Cardiac fibroblast (primary cell): ENCODE measurements around the gene SNX4.
"Not testable (repeated sequence)": the region's sequence is repeated elsewhere in the genome, so short reads cannot be mapped to it uniquely, and the experiment has no call there.

Experiments
- DNase-seq, 2 donors: peaks; one replicate each; pipeline versions ENCODE4 v3.0.0 to v3.0.0-alpha.2; 2010; ENCODE audit warnings: low read depth in 2 of 2
- H3K4me3 ChIP-seq, 2 donors: replicated peaks in 1 of 2; 1 replicate in 1 of 2; 2 replicates in 1 of 2; pipeline ENCODE4 v1.5.1; 2011; ENCODE audit warnings: low read depth in 2 of 2, low read length in 2 of 2, mild to moderate bottlenecking in 2 of 2, moderate library complexity in 1 of 2
- TF ChIP-seq, protein P1 (sequence below): IDR thresholded peaks from one replicate; pipeline ENCODE4 v1.5.1; 2011; ENCODE audit warnings: low read depth, mild to moderate bottlenecking, low read length, inconsistent platforms

SNX4 gene

DNA sequence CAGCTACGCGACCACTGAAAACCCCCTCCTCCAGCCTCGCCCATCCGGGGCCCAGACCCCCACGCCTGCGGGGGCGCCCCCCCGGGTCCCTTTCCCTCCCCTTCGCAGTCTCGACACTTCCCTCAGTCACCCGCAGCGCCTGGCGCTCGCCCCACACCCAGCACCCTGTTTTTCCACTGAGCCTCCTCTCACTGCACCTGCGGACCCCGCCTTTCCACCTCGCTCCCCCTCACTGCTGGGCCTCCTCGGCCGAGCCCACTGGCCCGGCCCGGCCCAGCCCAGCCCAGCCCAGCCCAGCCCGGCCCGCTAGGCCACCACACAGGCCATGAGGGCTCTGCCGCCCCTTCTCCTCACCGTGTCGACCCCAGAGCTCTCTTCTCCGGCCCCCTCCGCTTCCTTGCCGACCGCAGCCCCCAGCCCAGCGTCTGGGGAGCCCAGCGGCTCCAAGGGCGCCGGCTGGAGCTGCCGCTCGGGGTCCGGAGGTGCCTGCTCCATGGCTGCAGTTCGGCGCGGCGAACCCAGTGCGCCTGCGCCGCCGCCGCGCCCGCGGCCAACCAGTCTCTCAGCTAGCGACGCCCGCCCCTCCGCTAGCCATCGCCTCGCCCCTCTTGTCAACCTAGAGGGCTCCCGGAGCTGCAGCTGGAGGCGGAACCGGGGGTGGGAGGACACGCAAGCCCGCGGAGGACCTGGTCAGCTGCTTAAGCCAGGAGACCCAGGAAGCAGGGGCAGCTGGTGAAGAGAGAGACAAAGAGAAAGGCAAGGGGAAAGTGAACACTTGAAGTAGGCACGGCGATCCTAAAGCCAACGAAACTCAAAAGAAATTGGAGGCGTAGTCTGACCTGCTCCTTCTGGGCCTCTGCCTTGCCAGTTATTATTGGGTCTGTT, at the start of gene SNX4:
TSS of gene SNX4 (minus strand) at position 525 of the 885 bp plus-strand sequence. CDS start at position 495, 30 bp downstream.
- TF ChIP-seq, protein P1, sequence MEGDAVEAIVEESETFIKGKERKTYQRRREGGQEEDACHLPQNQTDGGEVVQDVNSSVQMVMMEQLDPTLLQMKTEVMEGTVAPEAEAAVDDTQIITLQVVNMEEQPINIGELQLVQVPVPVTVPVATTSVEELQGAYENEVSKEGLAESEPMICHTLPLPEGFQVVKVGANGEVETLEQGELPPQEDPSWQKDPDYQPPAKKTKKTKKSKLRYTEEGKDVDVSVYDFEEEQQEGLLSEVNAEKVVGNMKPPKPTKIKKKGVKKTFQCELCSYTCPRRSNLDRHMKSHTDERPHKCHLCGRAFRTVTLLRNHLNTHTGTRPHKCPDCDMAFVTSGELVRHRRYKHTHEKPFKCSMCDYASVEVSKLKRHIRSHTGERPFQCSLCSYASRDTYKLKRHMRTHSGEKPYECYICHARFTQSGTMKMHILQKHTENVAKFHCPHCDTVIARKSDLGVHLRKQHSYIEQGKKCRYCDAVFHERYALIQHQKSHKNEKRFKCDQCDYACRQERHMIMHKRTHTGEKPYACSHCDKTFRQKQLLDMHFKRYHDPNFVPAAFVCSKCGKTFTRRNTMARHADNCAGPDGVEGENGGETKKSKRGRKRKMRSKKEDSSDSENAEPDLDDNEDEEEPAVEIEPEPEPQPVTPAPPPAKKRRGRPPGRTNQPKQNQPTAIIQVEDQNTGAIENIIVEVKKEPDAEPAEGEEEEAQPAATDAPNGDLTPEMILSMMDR, result no peak
- peak; percentile 94 to 97 for DNase-seq
- H3K4me3 ChIP-seq, result peak within 1 kb of the TSS; percentile 87 to 96

DNA sequence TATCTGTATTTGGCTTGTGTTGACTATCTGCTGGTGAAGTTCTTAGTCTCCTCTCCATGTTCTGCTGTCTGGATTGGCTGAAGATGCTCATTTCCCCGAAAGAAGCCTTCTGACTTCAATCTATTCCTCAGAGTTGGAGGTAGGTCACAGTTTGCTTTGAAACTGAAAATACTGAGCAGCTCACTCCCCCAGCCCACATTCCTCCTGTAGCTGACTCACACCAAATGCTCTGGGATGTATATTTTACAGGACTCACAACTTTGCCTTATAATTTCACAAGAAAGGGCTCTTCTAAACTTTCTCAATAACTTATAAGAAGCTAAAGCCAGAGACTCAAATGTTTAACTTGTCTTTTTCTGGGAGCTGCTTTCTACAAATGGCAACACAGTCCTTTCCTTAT, 36.3 kb upstream of the SNX4 start:
- H3K4me3 ChIP-seq, result no peak overlapping the region
- TF ChIP-seq, protein P1, result no peak
- DNase-seq, result peak; percentile 42 to 50

DNA sequence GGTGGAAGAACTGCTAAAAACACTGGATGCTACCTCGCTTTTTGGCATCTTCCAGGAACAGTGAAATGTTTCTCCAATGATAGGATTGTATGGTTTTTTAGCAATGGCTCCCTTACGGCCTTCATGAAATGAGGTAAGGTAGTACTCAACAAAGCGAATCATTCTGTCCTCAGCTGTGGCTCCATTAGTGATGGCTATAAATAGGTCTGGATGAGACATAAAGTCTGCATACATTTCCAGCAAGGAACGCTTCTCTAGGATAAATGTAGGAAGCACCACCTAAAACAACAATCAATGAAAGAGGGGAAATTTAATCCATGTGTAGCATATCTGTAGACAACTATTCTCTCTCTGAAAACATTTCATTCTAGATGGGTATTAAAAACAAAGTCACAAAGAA, 32.4 kb upstream of the SNX4 start:
- H3K4me3 ChIP-seq, result no peak overlapping the region
- TF ChIP-seq, protein P1, result no peak
- no peak for DNase-seq

DNA sequence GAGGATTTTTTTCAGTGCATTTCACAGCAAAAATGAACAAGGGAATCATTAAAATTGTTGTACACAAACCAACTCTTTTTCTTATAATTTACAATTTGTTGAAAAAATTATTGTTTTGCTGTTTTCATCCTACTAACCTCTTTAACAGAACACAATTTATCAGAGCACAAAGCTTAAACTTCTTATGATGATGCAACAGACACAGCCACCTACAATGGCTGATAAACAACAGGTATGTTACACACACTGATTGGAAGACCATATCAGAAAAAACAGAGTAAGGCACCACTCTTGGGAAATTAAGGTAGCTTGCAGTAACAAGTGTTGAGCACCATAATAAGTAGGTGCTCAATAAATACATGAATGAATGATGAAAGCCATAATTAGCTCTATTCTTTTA, 8.9 kb upstream of the SNX4 start:
- no peak for DNase-seq
- no peak overlapping the region for H3K4me3 ChIP-seq
- TF ChIP-seq, protein P1, result no peak

GRCh38 chr3:125525153-125525552, 5.2 kb upstream of the SNX4 start:
- TF ChIP-seq, protein P1, result no peak
- DNase-seq, result no peak
- H3K4me3 ChIP-seq, result no peak overlapping the region

- DNase-seq, result not testable (repeated sequence)
- peak overlapping the region; percentile 87 to 96 for H3K4me3 ChIP-seq
Observed at GRCh38 chr3:125520563-125520919, 539 bp upstream of the SNX4 start.

DNA sequence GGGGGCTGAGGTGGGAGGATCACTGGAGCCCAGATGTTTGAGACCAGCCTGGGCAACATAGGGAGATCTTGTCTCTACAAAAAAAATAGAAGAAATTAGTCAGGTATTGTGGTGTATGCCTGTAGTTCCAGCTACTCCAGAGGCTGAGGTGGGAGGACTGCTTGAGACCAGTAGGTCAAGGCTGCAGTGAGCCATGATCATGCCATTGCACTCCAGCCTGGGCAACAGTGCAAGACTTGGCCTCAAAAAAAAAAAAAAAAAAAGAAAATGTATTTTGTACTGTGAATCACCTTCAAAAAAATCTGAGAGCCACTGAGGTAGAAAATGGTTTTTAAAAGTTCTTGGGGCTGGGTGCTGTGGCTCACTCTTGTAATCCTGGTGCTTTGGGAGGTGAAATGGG, 4.6 kb downstream of the SNX4 start:
- no peak for DNase-seq
- no peak overlapping the region for H3K4me3 ChIP-seq
- TF ChIP-seq, protein P1, result no peak
